HL-60 (cell line): ENCODE data around the gene TRIM58.

Source experiments
- SPI1 ChIP-seq: IDR thresholded peaks from 2 replicates; pipeline ENCODE4 v1.6.1; 2012; ENCODE audit warnings: low read depth, mild to moderate bottlenecking, borderline replicate concordance
- TF ChIP-seq, protein P1 (sequence below): IDR thresholded peaks from one replicate; pipeline ENCODE4 v1.5.1; 2011; ENCODE audit warnings: low read length, control low read depth, inconsistent platforms; ENCODE audit not compliant: insufficient read depth

DNA sequence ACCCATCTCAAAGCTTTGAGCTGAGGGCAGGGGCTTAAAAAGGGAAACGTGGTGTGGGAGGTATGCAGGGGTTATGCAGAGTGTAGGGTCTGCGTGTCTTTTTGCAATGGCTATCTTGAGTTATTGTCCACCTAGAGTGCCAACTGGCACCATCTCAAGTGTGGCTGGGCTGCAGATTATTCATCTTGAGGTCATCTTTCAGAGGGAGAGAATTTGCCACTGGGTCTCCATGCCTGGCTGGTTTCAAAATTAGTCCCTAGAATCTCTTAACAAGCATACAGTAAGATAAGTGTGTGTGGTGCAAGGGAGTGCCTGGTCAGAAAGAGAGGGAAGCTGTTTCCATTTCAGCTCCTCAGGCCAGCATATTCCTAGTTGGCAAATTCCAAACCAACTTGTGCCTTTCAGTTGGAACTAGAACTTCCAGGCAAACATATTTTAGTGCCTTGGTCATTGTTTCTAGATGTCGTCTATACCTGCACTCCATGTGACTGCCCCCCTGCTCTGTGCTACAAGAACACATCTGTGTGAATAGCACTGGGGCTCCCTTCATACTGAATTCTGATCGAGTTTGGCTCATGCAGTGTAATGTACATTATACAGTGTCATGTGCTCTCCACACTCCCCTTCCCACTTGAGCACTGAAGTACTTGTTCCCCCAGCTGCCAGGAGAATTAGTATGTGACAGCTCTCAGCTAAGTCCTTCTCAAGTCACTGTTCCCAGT lies 58.1 kb downstream of the TRIM58 start:
- no peak for TF ChIP-seq SPI1
- TF ChIP-seq, protein P1, sequence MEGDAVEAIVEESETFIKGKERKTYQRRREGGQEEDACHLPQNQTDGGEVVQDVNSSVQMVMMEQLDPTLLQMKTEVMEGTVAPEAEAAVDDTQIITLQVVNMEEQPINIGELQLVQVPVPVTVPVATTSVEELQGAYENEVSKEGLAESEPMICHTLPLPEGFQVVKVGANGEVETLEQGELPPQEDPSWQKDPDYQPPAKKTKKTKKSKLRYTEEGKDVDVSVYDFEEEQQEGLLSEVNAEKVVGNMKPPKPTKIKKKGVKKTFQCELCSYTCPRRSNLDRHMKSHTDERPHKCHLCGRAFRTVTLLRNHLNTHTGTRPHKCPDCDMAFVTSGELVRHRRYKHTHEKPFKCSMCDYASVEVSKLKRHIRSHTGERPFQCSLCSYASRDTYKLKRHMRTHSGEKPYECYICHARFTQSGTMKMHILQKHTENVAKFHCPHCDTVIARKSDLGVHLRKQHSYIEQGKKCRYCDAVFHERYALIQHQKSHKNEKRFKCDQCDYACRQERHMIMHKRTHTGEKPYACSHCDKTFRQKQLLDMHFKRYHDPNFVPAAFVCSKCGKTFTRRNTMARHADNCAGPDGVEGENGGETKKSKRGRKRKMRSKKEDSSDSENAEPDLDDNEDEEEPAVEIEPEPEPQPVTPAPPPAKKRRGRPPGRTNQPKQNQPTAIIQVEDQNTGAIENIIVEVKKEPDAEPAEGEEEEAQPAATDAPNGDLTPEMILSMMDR, result no peak
